Measurements from ENCODE around the gene CSNK2A1.

CSNK2A1 gene

GRCh38 chr20:427849-428657, 115.5 kb downstream of the CSNK2A1 start:
- FAIRE-seq, result no peak
- TF ChIP-seq CTCF (IDR thresholded peaks at IDR 0.05; ENCODE audit: insufficient read depth, missing control alignments), result no peak
- DNase-seq (ENCODE audit: insufficient read length, low spot score), result no peak

- FAIRE-seq (no peak), DNase-seq (ENCODE audit: insufficient read length, low spot score) (no peak)
- no peak for TF ChIP-seq CTCF (IDR thresholded peaks at IDR 0.05; ENCODE audit: insufficient read depth, missing control alignments)
Observed at GRCh38 chr20:427401-427800, 116.2 kb downstream of the CSNK2A1 start.

- DNase-seq (ENCODE audit: insufficient read length, low spot score) (no peak), FAIRE-seq (no peak)
- TF ChIP-seq CTCF (IDR thresholded peaks at IDR 0.05; ENCODE audit: insufficient read depth, missing control alignments), result no peak
Observed at GRCh38 chr20:426566-426965, 117.0 kb downstream of the CSNK2A1 start.

Data from D721Med (cell line).